Spleen (tissue), 7 donors: ENCODE measurements around the gene FAM177B.

ENCODE experiments used
- CTCF ChIP-seq, 11 experiments: fragments of 200-600 bp in 7 of 11; fragments of 450-650 bp in 4 of 11; sonication (generic) in 4 of 11; IDR thresholded peaks in 8 of 11; conservative IDR thresholded peaks in 3 of 11; 1 replicate in 7 of 11; 2 replicates in 4 of 11; pipeline versions ENCODE4 v1.4.0 to v1.8.0; 2016 to 2021; ENCODE audit warnings: antibody characterized with exemption in 11 of 11, inconsistent platforms in 4 of 11, mild to moderate bottlenecking in 1 of 11
- POLR2AphosphoS5 ChIP-seq, 3 donors: sonication (generic); formaldehyde crosslinking; IDR thresholded peaks; one replicate each; pipeline ENCODE4 v1.5.1; 2017; ENCODE audit warnings: antibody characterized with exemption in 3 of 3
- donor health status: DM: no; HTN: no; CAD: no; lungs with moderate emphysema.
- donor health status: DM: no; HTN: no; CAD: no.
- donor health status: DM: no; HTN: no; CAD: no.

- TF ChIP-seq CTCF (IDR thresholded peaks at IDR 0.05 in 8 of 11, conservative IDR thresholded peaks at IDR 0.05 in 3 of 11) (no peak), POLR2AphosphoS5 (IDR thresholded peaks at IDR 0.05) (no peak)
Measured at GRCh38 chr1:222696741-222697140, 40.3 kb upstream of the FAM177B start.
